H9 (cell line): ENCODE measurements around the gene SNCB. TPM values are rescaled to one million over a fixed set of nuclear protein-coding genes. Genes with fewer than 3 reads are reported as not detected.

Experiments used
- DNase-seq: peaks from one replicate; pipeline ENCODE4 v3.0.0-alpha.2; 2017
- H2AFZ ChIP-seq: one replicate; pipeline ENCODE4 v1.6.1; 2013; ENCODE audit warnings: mild to moderate bottlenecking, low read length, control low read depth, moderate library complexity
- H2AK5ac ChIP-seq: 2 replicates; pipeline ENCODE4 v1.6.1; 2013; ENCODE audit warnings: low read length, control low read depth, mixed read lengths; ENCODE audit not compliant: insufficient read length
- H2BK120ac ChIP-seq: one replicate; pipeline ENCODE4 v1.6.1; 2013; ENCODE audit warnings: low read depth, mild to moderate bottlenecking, low read length, control low read depth, inconsistent platforms; ENCODE audit not compliant: poor library complexity, severe bottlenecking
- H2BK12ac ChIP-seq: 2 replicates; pipeline ENCODE4 v1.6.1; 2013; ENCODE audit warnings: low read length, control low read depth, mixed read lengths, low read depth; ENCODE audit not compliant: insufficient read length
- H2BK15ac ChIP-seq: 2 replicates; pipeline ENCODE4 v1.6.1; 2013; ENCODE audit warnings: low read depth, low read length, control low read depth
- H2BK20ac ChIP-seq: one replicate; pipeline ENCODE4 v1.6.1; 2013; ENCODE audit warnings: low read depth, mild to moderate bottlenecking, low read length, control low read depth, inconsistent platforms; ENCODE audit not compliant: poor library complexity, severe bottlenecking
- H2BK5ac ChIP-seq: 2 replicates; pipeline ENCODE4 v1.6.1; 2013; ENCODE audit warnings: low read length, control low read depth, mixed read lengths; ENCODE audit not compliant: insufficient read length
- H3K14ac ChIP-seq: 2 replicates; pipeline ENCODE4 v1.6.1; 2013; ENCODE audit warnings: low read length, control low read depth; ENCODE audit not compliant: insufficient read depth
- H3K18ac ChIP-seq: 2 replicates; pipeline ENCODE4 v1.6.1; 2013; ENCODE audit warnings: low read depth, mild to moderate bottlenecking, mixed read lengths, low read length, control low read depth; ENCODE audit not compliant: insufficient read length
- H3K23ac ChIP-seq: 2 replicates; pipeline ENCODE4 v1.6.1; 2013; ENCODE audit warnings: low read length, control low read depth, mixed read lengths, low read depth; ENCODE audit not compliant: insufficient read length
- H3K23me2 ChIP-seq: 2 replicates; pipeline ENCODE4 v1.6.1; 2013; ENCODE audit warnings: low read depth, mild to moderate bottlenecking, mixed read lengths, low read length, control low read depth; ENCODE audit not compliant: insufficient read length, poor library complexity, severe bottlenecking
- H3K27ac ChIP-seq: 2 replicates; pipeline ENCODE4 v1.5.1; 2013; ENCODE audit warnings: low read length, control low read depth, mixed read lengths, low read depth; ENCODE audit not compliant: insufficient read length
- H3K27me3 ChIP-seq: 2 replicates; pipeline ENCODE4 v1.6.1; 2013; ENCODE audit warnings: low read length, control low read depth, inconsistent platforms; ENCODE audit not compliant: insufficient read depth
- H3K4ac ChIP-seq: 2 replicates; pipeline ENCODE4 v1.6.1; 2013; ENCODE audit warnings: low read depth, mild to moderate bottlenecking, control low read depth, inconsistent platforms, low read length, moderate library complexity
- H3K4me1 ChIP-seq: 2 replicates; pipeline ENCODE4 v1.6.1; 2013; ENCODE audit warnings: low read length, control low read depth, inconsistent platforms; ENCODE audit not compliant: insufficient read depth
- H3K4me2 ChIP-seq: 2 replicates; pipeline ENCODE4 v1.6.1; 2013; ENCODE audit warnings: low read length, control low read depth, mixed read lengths; ENCODE audit not compliant: insufficient read length, insufficient read depth
- H3K56ac ChIP-seq: 2 replicates; pipeline ENCODE4 v1.6.1; 2013; ENCODE audit warnings: low read depth, mild to moderate bottlenecking, mixed read lengths, low read length, control low read depth; ENCODE audit not compliant: insufficient read length
- H3K79me1 ChIP-seq: 2 replicates; pipeline ENCODE4 v1.6.1; 2013; ENCODE audit warnings: low read depth, mild to moderate bottlenecking, moderate library complexity, low read length, control low read depth, inconsistent platforms; ENCODE audit not compliant: insufficient read depth, poor library complexity, severe bottlenecking
- H3K79me2 ChIP-seq: 2 replicates; pipeline ENCODE4 v1.6.1; 2013; ENCODE audit warnings: low read length, control low read depth, inconsistent platforms; ENCODE audit not compliant: insufficient read depth
- H3K9ac ChIP-seq: 2 replicates; pipeline ENCODE4 v1.6.1; 2013; ENCODE audit warnings: low read length, control low read depth, mixed read lengths; ENCODE audit not compliant: insufficient read length; ENCODE audit errors: extremely low read depth
- H3K9me3 ChIP-seq: one replicate; pipeline ENCODE4 v1.6.1; 2013; ENCODE audit warnings: low read depth, low read length, inconsistent platforms; ENCODE audit not compliant: control insufficient read depth
- H3T11ph ChIP-seq: one replicate; pipeline ENCODE4 v1.6.1; 2013; ENCODE audit warnings: mild to moderate bottlenecking, low read length, control low read depth, inconsistent platforms
- H4K20me1 ChIP-seq: one replicate; pipeline ENCODE4 v1.6.1; 2013; ENCODE audit not compliant: control insufficient read depth, insufficient read length, insufficient read depth
- H4K5ac ChIP-seq: 2 replicates; pipeline ENCODE4 v1.6.1; 2013; ENCODE audit warnings: low read depth, mild to moderate bottlenecking, mixed read lengths, low read length, control low read depth; ENCODE audit not compliant: insufficient read length
- H4K8ac ChIP-seq: replicated peaks from 2 replicates; pipeline ENCODE4 v1.6.1; 2013; ENCODE audit warnings: low read length, control low read depth, mixed read lengths, low read depth; ENCODE audit not compliant: insufficient read length
- H4K91ac ChIP-seq: 2 replicates; pipeline ENCODE4 v1.6.1; 2013; ENCODE audit warnings: low read depth, mild to moderate bottlenecking, moderate library complexity, mixed read lengths, low read length, control low read depth; ENCODE audit not compliant: insufficient read length
- H3K27ac Mint-ChIP-seq, 3 experiments: 2 replicates in 2 of 3; 3 replicates in 1 of 3; pipeline ENCODE4 v1.8.0; 2020 to 2021; ENCODE audit warnings: mixed read lengths in 3 of 3, mild to moderate bottlenecking in 1 of 3, moderate library complexity in 1 of 3
- H3K27me3 Mint-ChIP-seq: 2 replicates; pipeline ENCODE4 v1.8.0; 2021; ENCODE audit warnings: low read depth, mild to moderate bottlenecking, moderate library complexity, mixed read lengths
- H3K36me3 Mint-ChIP-seq, 3 experiments: 2 replicates in 2 of 3; 3 replicates in 1 of 3; pipeline ENCODE4 v1.8.0; 2020 to 2021; ENCODE audit warnings: low read depth in 3 of 3, mixed read lengths in 3 of 3; ENCODE audit not compliant: insufficient read depth in 1 of 3
- H3K4me1 Mint-ChIP-seq, 2 experiments: 2 replicates each; pipeline ENCODE4 v1.8.0; 2020; ENCODE audit warnings: mixed read lengths in 2 of 2
- H3K4me3 Mint-ChIP-seq, 2 experiments: 2 replicates in 1 of 2; 3 replicates in 1 of 2; pipeline ENCODE4 v1.8.0; 2020 to 2021; ENCODE audit warnings: mild to moderate bottlenecking in 2 of 2, mixed read lengths in 2 of 2, moderate library complexity in 1 of 2
- H3K9me3 Mint-ChIP-seq, 2 experiments: 2 replicates in 1 of 2; 3 replicates in 1 of 2; pipeline ENCODE4 v1.8.0; 2020; ENCODE audit warnings: mild to moderate bottlenecking in 2 of 2, mixed read lengths in 2 of 2, moderate library complexity in 1 of 2
- CTCF ChIP-seq: fragments of 200-600 bp; sonication (generic); conservative IDR thresholded peaks from 3 replicates; pipeline ENCODE4 v1.8.0; 2021; ENCODE audit warnings: antibody characterized with exemption, mild to moderate bottlenecking
- whole genome bisulfite sequencing: extraction: QIAGEN DNeasy Blood & Tissue Kit; methylation state at CpG from one replicate; pipeline ENCODE4 v1.1.7; 2013; ENCODE audit warnings: missing lambda C conversion rate, low lambda C conversion rate, mixed read lengths; ENCODE audit not compliant: insufficient read length; ENCODE audit errors: extremely low coverage; 5-methylcytosine and 5-hydroxymethylcytosine counted together
- total RNA-seq: library from RNA; stranded (reverse); gene quantifications from 2 replicates; pipeline ENCODE4 v1.2.1, GENCODE V29; 2021

SNCB gene
- total RNA-seq, 1 experiment from 2014 or later: 3.5 TPM

GRCh38 chr5:176659512-176659839 is 29.1 kb upstream of the SNCB start:
- Histone ChIP-seq H2BK120ac (no peak overlapping the region), H3K27ac (no peak overlapping the region), H3K9ac (no peak overlapping the region), H2BK5ac (no peak overlapping the region), H3K14ac (no peak overlapping the region), H3K4ac (no peak overlapping the region), H2BK12ac (no peak overlapping the region), H2BK15ac (no peak overlapping the region), H3K79me1 (no peaks in the 10 kb centered on the region), H3K27me3 (no peaks in the 10 kb centered on the region), H4K8ac (no peak overlapping the region), H3K23me2 (no peaks in the 10 kb centered on the region), H3K18ac (no peak overlapping the region), H2BK20ac (no peak overlapping the region), H3K56ac (no peak overlapping the region), H4K20me1 (no peaks in the 10 kb centered on the region), H4K91ac (no peak overlapping the region), H3K9me3 (no peaks in the 10 kb centered on the region), H4K5ac (no peak overlapping the region), H3K23ac (no peak overlapping the region), H2AK5ac (no peak overlapping the region), H3T11ph (no peak overlapping the region), H3K4me1 (no peaks in the 10 kb centered on the region; the same call in 1 of the 2 replicates), H3K79me2 (no peaks in the 10 kb centered on the region), H2AFZ (no peak overlapping the region), H3K4me2 (no peak overlapping the region)
- Mint-ChIP-seq H3K4me3 (no peak overlapping the region), H3K27ac (no peak overlapping the region), H3K9me3 (no peaks in the 10 kb centered on the region), H3K36me3 (peaks cover 0 to 19% (median 14%) of the 10 kb centered on the region in 3 experiments; a peak in 5 of 7 replicates), H3K27me3 (no peaks in the 10 kb centered on the region; the same call in 1 of the 2 replicates), H3K4me1 (peaks cover 10 to 18% of the 10 kb centered on the region in 2 experiments)
- DNase-seq: no peak
- no peak for TF ChIP-seq CTCF
- 100% methylated on average over 3 of the region's 7 CpGs for WGBS
